BJ (cell line): Measurements from ENCODE around the gene FAM131C. TPM values are rescaled to one million over a fixed set of nuclear protein-coding genes. Genes with fewer than 3 reads are reported as not detected.
"Not testable (repeated sequence)": the region's sequence is repeated elsewhere in the genome, so short reads cannot be mapped to it uniquely, and the experiment has no call there.

Source experiments
- CTCF ChIA-PET: fragments of 350-600 bp; formaldehyde crosslinking; extraction: SDS; loops from one replicate; lab custom pipeline; 2021; ENCODE audit warnings: antibody characterized with exemption, inconsistent platforms; lab: Yijun Ruan, JAX
- POLR2A ChIA-PET: fragments of 300-600 bp; sonication (Branson Sonifier 250); formaldehyde crosslinking; extraction: SDS; loops from one replicate; lab custom pipeline; 2021; ENCODE audit warnings: antibody characterized with exemption; lab: Charles Lee
- DNase-seq: peaks from one replicate; pipeline ENCODE4 v3.0.0-alpha.2; 2011; ENCODE audit warnings: low read depth
- H3K27me3 ChIP-seq: 2 replicates; pipeline ENCODE4 v1.6.0; 2011; ENCODE audit warnings: low read length; ENCODE audit not compliant: control insufficient read depth, insufficient read depth
- H3K36me3 ChIP-seq: 2 replicates; pipeline ENCODE4 v1.5.1; 2011; ENCODE audit warnings: low read length; ENCODE audit not compliant: control insufficient read depth, insufficient read depth
- H3K4me3 ChIP-seq: 2 replicates; pipeline ENCODE4 v1.5.1; 2011; ENCODE audit warnings: low read depth, mild to moderate bottlenecking, control low read depth, low read length
- CTCF ChIP-seq: IDR thresholded peaks from 2 replicates; pipeline ENCODE4 v1.5.1; 2011; ENCODE audit warnings: low read depth, mild to moderate bottlenecking, control low read depth, inconsistent platforms, low read length, moderate library complexity; ENCODE audit not compliant: insufficient read depth
- polyA plus RNA-seq: library from polyadenylated mRNA; depleted of rRNA; stranded (reverse); fragments of >200 nt; gene quantifications from 2 replicates; pipeline ENCODE4 v1.2.3, GENCODE V29; 2011

FAM131C gene
- polyA plus RNA-seq, 1 experiment = 0.47 TPM

- TF ChIP-seq CTCF = 0 out of 2 replicates have a peak, but pooled peaks have one; percentile 14
- CTCF ChIA-PET = interaction anchor here (1.8 to 5.5 kb wide), 2 partner anchors 7 to 39 kb away, joined by 6 to 28 read pairs; no protein-coding TSS in a partner anchor
- POLR2A ChIA-PET = no interaction called here
- Histone ChIP-seq H3K4me3 (peak overlapping the region; percentile 40), H3K27me3 (no peaks in the 10 kb centered on the region; the same call in 1 of the 2 replicates), H3K36me3 (no peaks in the 10 kb centered on the region)
- no peak for DNase-seq
Measured at GRCh38 chr1:16048573-16049189, 24.8 kb downstream of the FAM131C start.

- TF ChIP-seq CTCF = no peak
- DNase-seq = no peak
- Histone ChIP-seq H3K27me3 (no peaks in the 10 kb centered on the region; the same call in 1 of the 2 replicates), H3K36me3 (no peaks in the 10 kb centered on the region), H3K4me3 (no peak overlapping the region)
- ChIA-PET POLR2A (no interaction called here), CTCF (interaction anchor here (1.8 to 5.5 kb wide), 2 partner anchors 8 to 38 kb away, joined by 6 to 28 read pairs; no protein-coding TSS in a partner anchor)
Measured at GRCh38 chr1:16047791-16048475, 25.5 kb downstream of the FAM131C start.

- ChIA-PET CTCF (interaction anchor here (0.5 to 5.5 kb wide), 4 partner anchors 9 to 199 kb away, joined by 3 to 28 read pairs (median 6); no protein-coding TSS in a partner anchor), POLR2A (no interaction called here)
- Histone ChIP-seq H3K36me3 (no peaks in the 10 kb centered on the region), H3K4me3 (no peak overlapping the region), H3K27me3 (no peaks in the 10 kb centered on the region; the same call in 1 of the 2 replicates)
- no peak for DNase-seq
- no peak for TF ChIP-seq CTCF
Measured at GRCh38 chr1:16046842-16047241, 26.6 kb downstream of the FAM131C start.

GRCh38 chr1:16043950-16044349 is 29.5 kb downstream of the FAM131C start:
- H3K27me3 ChIP-seq = no peaks in the 10 kb centered on the region; the same call in 1 of the 2 replicates
- no peaks in the 10 kb centered on the region for H3K36me3 ChIP-seq
- ChIA-PET POLR2A (no interaction called here), CTCF (interaction anchor here (5.5 kb wide), 1 partner anchor 12 kb away, joined by 28 read pairs; no protein-coding TSS in a partner anchor)
- no peak overlapping the region for H3K4me3 ChIP-seq
- no peak for TF ChIP-seq CTCF
- DNase-seq = no peak

- POLR2A ChIA-PET = no interaction called here
- CTCF ChIA-PET = interaction anchor here (5.5 kb wide), 1 partner anchor 12 kb away, joined by 28 read pairs; no protein-coding TSS in a partner anchor
- Histone ChIP-seq H3K27me3 (no peaks in the 10 kb centered on the region; the same call in 1 of the 2 replicates), H3K4me3 (no peak within 1 kb of the TSS), H3K36me3 (no peaks in the 10 kb centered on the region)
- DNase-seq = no peak
- no peak for TF ChIP-seq CTCF
Measured at GRCh38 chr1:16043521-16043920, 29.9 kb downstream of the FAM131C start, which contains the start of gene CLCNKB. TSS of gene CLCNKB (plus strand) at chr1:16043782. CDS start at chr1:16044493, 711 bp downstream.

GRCh38 chr1:16042654-16043053 is 30.8 kb downstream of the FAM131C start:
- DNase-seq, POLR2A ChIA-PET, H3K36me3 ChIP-seq, H3K4me3 ChIP-seq, CTCF ChIA-PET, H3K27me3 ChIP-seq: not testable (repeated sequence)
